NCI-H226 (cell line): ENCODE measurements around the gene EIF2D.

ENCODE experiments used
- DNase-seq: peaks from one replicate; pipeline ENCODE4 v3.0.0-alpha.2; 2015

Gene EIF2D

GRCh38 chr1:206544562-206545257, 67.6 kb downstream of the EIF2D start:
- no peak for DNase-seq
